GM12878 (cell line): ENCODE measurements around the gene APPBP2. TPM values are rescaled to one million over a fixed set of nuclear protein-coding genes. Genes with fewer than 3 reads are reported as not detected.

Experiments
- ATAC-seq: fragments of 200-7000 bp; cut with Tn5 transposase; 3 replicates; pipeline ENCODE4 v1.9.1; 2020; ENCODE audit warnings: mild to moderate bottlenecking, moderate library complexity
- BruUV-seq: library from RNA; stranded (reverse); fragments of 400-500 nt; replicated peaks from 2 replicates; lab custom pipeline; 2021; lab: Mats Ljungman, UMichigan
- CTCF ChIA-PET: fragments of 300-600 bp; sonication (Branson Sonifier 250); formaldehyde crosslinking; extraction: SDS; loops from one replicate; lab custom pipeline; 2021; ENCODE audit warnings: inconsistent platforms; lab: Yijun Ruan, JAX
- POLR2A ChIA-PET: fragments of 350-600 bp; formaldehyde crosslinking; extraction: SDS; loops from one replicate; lab custom pipeline; 2021; ENCODE audit warnings: inconsistent platforms; lab: Charles Lee
- RAD21 ChIA-PET: fragments of 300-600 bp; sonication (Branson Sonifier 250); formaldehyde crosslinking; loops from one replicate; lab custom pipeline; 2023; ENCODE audit warnings: antibody characterized with exemption; ENCODE audit not compliant: unreplicated experiment; lab: Charles Lee
- SMC1A ChIA-PET: fragments of 300-600 bp; sonication (Branson Sonifier 250); formaldehyde crosslinking; loops from one replicate; lab custom pipeline; 2023; ENCODE audit not compliant: unreplicated experiment, uncharacterized antibody; lab: Charles Lee
- DNase-seq: peaks from one replicate; pipeline ENCODE4 v3.0.0-alpha.2; 2011; ENCODE audit warnings: low read depth, low spot score
- FAIRE-seq: peaks from 3 replicates; lab custom pipeline; 2011; peaks lifted over from hg19 to GRCh38; lab: Jason Lieb, UNC
- H2AFZ ChIP-seq: 2 replicates; pipeline ENCODE4 v1.6.0; 2011; ENCODE audit warnings: low read depth, low read length, control low read depth; ENCODE audit not compliant: control insufficient read depth
- H3K27ac ChIP-seq: 2 replicates; pipeline ENCODE4 v1.5.1; 2011; ENCODE audit warnings: control low read depth; ENCODE audit not compliant: control insufficient read depth, insufficient read depth
- H3K27me3 ChIP-seq, 2 experiments: replicated peaks in 1 of 2; 2 replicates each; pipeline versions ENCODE4 v1.6.0 to v1.6.1; 2011; ENCODE audit warnings: low read length in 1 of 2; ENCODE audit not compliant: control insufficient read depth in 2 of 2, insufficient read depth in 2 of 2
- H3K36me3 ChIP-seq, 2 experiments: 2 replicates each; pipeline ENCODE4 v1.5.1; 2011; ENCODE audit warnings: low read length in 1 of 2; ENCODE audit not compliant: control insufficient read depth in 2 of 2, insufficient read depth in 2 of 2
- H3K4me1 ChIP-seq: 2 replicates; pipeline ENCODE4 v1.6.1; 2011; ENCODE audit warnings: mild to moderate bottlenecking, low read length, moderate library complexity, mixed read lengths; ENCODE audit not compliant: control insufficient read depth, insufficient read depth
- H3K4me2 ChIP-seq: 2 replicates; pipeline ENCODE4 v1.6.0; 2011; ENCODE audit warnings: control low read depth; ENCODE audit not compliant: control insufficient read depth, insufficient read depth
- H3K4me3 ChIP-seq: fragments of 200-600 bp; sonication (generic); 2 replicates; pipeline ENCODE4 v1.5.1; 2016
- H3K79me2 ChIP-seq: 2 replicates; pipeline ENCODE4 v1.6.0; 2011; ENCODE audit warnings: low read length; ENCODE audit not compliant: control insufficient read depth, insufficient read depth
- H3K9ac ChIP-seq: 2 replicates; pipeline ENCODE4 v1.8.0; 2011; ENCODE audit warnings: low read length, control low read depth, mixed read lengths; ENCODE audit not compliant: control insufficient read depth, insufficient read depth
- H3K9me3 ChIP-seq: replicated peaks from 3 replicates; pipeline ENCODE4 v1.5.1; 2011; ENCODE audit warnings: mild to moderate bottlenecking, low read length; ENCODE audit not compliant: control insufficient read depth, insufficient read depth
- H4K20me1 ChIP-seq: 2 replicates; pipeline ENCODE4 v1.6.0; 2011; ENCODE audit not compliant: control insufficient read depth, insufficient read depth
- CBX5 ChIP-seq: sonication (generic); IDR thresholded peaks from 2 replicates; pipeline ENCODE4 v1.6.1; 2016; ENCODE audit warnings: low read depth, moderate library complexity, mild to moderate bottlenecking, inconsistent platforms
- CHD1 ChIP-seq: IDR thresholded peaks from 2 replicates; pipeline ENCODE4 v1.6.1; 2012; ENCODE audit warnings: low read depth, low read length, improper control_type of control experiment
- ETV6 ChIP-seq, 2 experiments: fragments of 450-650 bp in 1 of 2; IDR thresholded peaks in 1 of 2; conservative IDR thresholded peaks in 1 of 2; 2 replicates each; pipeline ENCODE4 v1.6.1; 2014; ENCODE audit warnings: antibody characterized with exemption in 1 of 2, borderline replicate concordance in 1 of 2, low read depth in 1 of 2, mild to moderate bottlenecking in 1 of 2, moderate library complexity in 1 of 2
- KLF5 ChIP-seq: fragments of 450-650 bp; IDR thresholded peaks from 2 replicates; pipeline ENCODE4 v1.6.1; 2014; ENCODE audit warnings: mild to moderate bottlenecking; ENCODE audit not compliant: partially characterized antibody
- MYB ChIP-seq: fragments of 150-350 bp; IDR thresholded peaks from 2 replicates; pipeline ENCODE4 v1.6.1; 2014; ENCODE audit warnings: mild to moderate bottlenecking, low read depth, low read length, borderline replicate concordance
- NFYB ChIP-seq: IDR thresholded peaks from 2 replicates; pipeline ENCODE4 v1.6.1; 2011; ENCODE audit warnings: low read depth, mild to moderate bottlenecking, low read length, improper control_type of control experiment, moderate library complexity; ENCODE audit not compliant: insufficient read depth
- RBBP5 ChIP-seq: fragments of 200-600 bp; sonication (generic); conservative IDR thresholded peaks from 2 replicates; pipeline ENCODE4 v1.6.1; 2016
- RCOR1 ChIP-seq: conservative IDR thresholded peaks from 2 replicates; pipeline ENCODE4 v1.6.1; 2012; ENCODE audit warnings: low read depth, low read length, improper control_type of control experiment
- ZBED1 ChIP-seq: IDR thresholded peaks from 2 replicates; pipeline ENCODE4 v1.6.1; 2016; ENCODE audit warnings: borderline replicate concordance
- WGBS: methylation state at CpG from one replicate; pipeline ENCODE4 v1.1.6; 2016; ENCODE audit warnings: low lambda C conversion rate; ENCODE audit not compliant: insufficient replicate concordance, insufficient coverage; ENCODE audit errors: missing lambda C conversion rate; 5-methylcytosine and 5-hydroxymethylcytosine counted together
- in situ Hi-C: fragments of 300-500 bp; cut with MboI; formaldehyde crosslinking; loops from 9 replicates; pipeline ENCODE4 v1.14.3; 2018; ENCODE audit warnings: mixed read lengths
- intact Hi-C: fragments of 100-400 bp; cut with micrococcal nuclease; formaldehyde crosslinking; loops from one replicate; pipeline ENCODE4 v1.14.2; 2022; ENCODE audit not compliant: unreplicated experiment
- polyA plus RNA-seq, 11 experiments: library from polyadenylated mRNA; depleted of rRNA in 4 of 11; unstranded in 6 of 11; stranded (reverse) in 5 of 11; fragments of >200 nt; fragmentation: Nextera tagmentation in 4 of 11; fragmentation: Illumina TruSeq in 1 of 11; extraction: Ambion mirVana in 4 of 11; extraction: Trizol in 1 of 11; gene quantifications; 1 replicate in 1 of 11; 2 replicates in 10 of 11; pipeline versions ENCODE4 v1.2.1 to v1.2.3, GENCODE V29; 2011 to 2016; ENCODE audit warnings: inconsistent platforms in 2 of 11, missing spikeins in 2 of 11, low read depth in 1 of 11
- total RNA-seq, 4 experiments: library from RNA; depleted of rRNA in 3 of 4; stranded (reverse); fragments of >200 nt in 3 of 4; fragmentation: Illumina TruSeq in 1 of 4; extraction: Trizol in 1 of 4; gene quantifications; 2 replicates each; pipeline versions ENCODE4 v1.2.1 to v1.2.3, GENCODE V29; 2013 to 2021
- TF ChIP-seq, protein P1 (sequence below): fragments of 450-650 bp; IDR thresholded peaks from 2 replicates; pipeline ENCODE4 v1.6.1; 2016; ENCODE audit warnings: mild to moderate bottlenecking, moderate library complexity, borderline replicate concordance
- TF ChIP-seq, protein P2 (sequence below): fragments of 450-650 bp; IDR thresholded peaks from 2 replicates; pipeline ENCODE4 v1.6.1; 2014; ENCODE audit warnings: mild to moderate bottlenecking
- TF ChIP-seq, protein P3 (sequence below): IDR thresholded peaks from 2 replicates; pipeline ENCODE4 v1.6.1; 2011; ENCODE audit warnings: borderline replicate concordance, low read depth, mild to moderate bottlenecking, moderate library complexity, low read length; ENCODE audit not compliant: insufficient read depth, poor library complexity, severe bottlenecking
- TF ChIP-seq, protein P4 (sequence below): fragments of 450-650 bp; IDR thresholded peaks from 2 replicates; pipeline ENCODE4 v1.6.1; 2017; ENCODE audit warnings: low read depth, mild to moderate bottlenecking, moderate library complexity

The APPBP2 gene
- total and polyA plus RNA-seq, 10 of the 15 experiments (the other 5 are each of a cell fraction or from before 2014, with no cell fraction given), result 4.3 to 30.8 (median 13.1) TPM

DNA sequence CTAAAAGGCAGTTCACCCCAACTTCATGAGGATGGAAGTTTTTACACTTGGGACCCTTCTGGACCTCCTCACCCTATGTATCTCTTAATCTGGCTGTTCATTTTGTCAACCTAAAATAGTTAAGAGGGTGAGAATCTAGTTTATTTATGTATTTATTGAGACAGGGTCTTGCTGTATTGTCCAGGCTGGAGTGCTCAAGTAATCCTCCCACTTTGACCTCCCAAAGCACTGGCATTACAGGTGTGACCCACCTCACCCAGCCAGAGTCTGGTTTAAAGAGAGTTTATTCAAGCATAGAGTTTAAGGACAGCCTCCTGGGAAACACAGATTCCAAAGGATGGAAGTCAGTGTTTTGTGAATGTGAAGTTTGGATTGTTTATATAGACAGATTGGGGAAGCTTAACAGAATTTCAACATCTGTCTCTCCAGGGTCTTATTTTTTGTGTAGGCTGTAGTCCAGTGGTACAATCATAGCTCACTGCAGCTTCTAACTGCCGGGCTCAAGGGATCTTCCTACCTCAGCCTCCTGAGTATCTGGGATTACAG is 8.0 kb upstream of the APPBP2 start:
- FAIRE-seq, result no peak
- ChIA-PET SMC1A (no interaction called here), RAD21 (no interaction called here), POLR2A (no interaction called here), CTCF (no interaction called here)
- Histone ChIP-seq H3K36me3 (no peaks in the 10 kb centered on the region), H2AFZ (no peak overlapping the region), H3K4me1 (no peaks in the 10 kb centered on the region), H3K4me3 (no peak overlapping the region), H3K27ac (no peak overlapping the region), H3K27me3 (no peaks in the 10 kb centered on the region), H3K9me3 (no peaks in the 10 kb centered on the region; the same call in 2 of the 3 replicates), H3K79me2 (no peaks in the 10 kb centered on the region), H3K4me2 (no peak overlapping the region), H3K9ac (no peak overlapping the region), H4K20me1 (no peaks in the 10 kb centered on the region)
- in situ Hi-C loops (no loop called here), intact Hi-C loops (no loop called here)
- 92% methylated on average over 1 of the region's 1 CpG for WGBS
- ATAC-seq, result no peak
- DNase-seq, result no peak
- TF ChIP-seq, protein P1, sequence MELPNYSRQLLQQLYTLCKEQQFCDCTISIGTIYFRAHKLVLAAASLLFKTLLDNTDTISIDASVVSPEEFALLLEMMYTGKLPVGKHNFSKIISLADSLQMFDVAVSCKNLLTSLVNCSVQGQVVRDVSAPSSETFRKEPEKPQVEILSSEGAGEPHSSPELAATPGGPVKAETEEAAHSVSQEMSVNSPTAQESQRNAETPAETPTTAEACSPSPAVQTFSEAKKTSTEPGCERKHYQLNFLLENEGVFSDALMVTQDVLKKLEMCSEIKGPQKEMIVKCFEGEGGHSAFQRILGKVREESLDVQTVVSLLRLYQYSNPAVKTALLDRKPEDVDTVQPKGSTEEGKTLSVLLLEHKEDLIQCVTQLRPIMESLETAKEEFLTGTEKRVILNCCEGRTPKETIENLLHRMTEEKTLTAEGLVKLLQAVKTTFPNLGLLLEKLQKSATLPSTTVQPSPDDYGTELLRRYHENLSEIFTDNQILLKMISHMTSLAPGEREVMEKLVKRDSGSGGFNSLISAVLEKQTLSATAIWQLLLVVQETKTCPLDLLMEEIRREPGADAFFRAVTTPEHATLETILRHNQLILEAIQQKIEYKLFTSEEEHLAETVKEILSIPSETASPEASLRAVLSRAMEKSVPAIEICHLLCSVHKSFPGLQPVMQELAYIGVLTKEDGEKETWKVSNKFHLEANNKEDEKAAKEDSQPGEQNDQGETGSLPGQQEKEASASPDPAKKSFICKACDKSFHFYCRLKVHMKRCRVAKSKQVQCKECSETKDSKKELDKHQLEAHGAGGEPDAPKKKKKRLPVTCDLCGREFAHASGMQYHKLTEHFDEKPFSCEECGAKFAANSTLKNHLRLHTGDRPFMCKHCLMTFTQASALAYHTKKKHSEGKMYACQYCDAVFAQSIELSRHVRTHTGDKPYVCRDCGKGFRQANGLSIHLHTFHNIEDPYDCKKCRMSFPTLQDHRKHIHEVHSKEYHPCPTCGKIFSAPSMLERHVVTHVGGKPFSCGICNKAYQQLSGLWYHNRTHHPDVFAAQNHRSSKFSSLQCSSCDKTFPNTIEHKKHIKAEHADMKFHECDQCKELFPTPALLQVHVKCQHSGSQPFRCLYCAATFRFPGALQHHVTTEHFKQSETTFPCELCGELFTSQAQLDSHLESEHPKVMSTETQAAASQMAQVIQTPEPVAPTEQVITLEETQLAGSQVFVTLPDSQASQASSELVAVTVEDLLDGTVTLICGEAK, result no peak
- TF ChIP-seq NFYB (no peak), ETV6 (conservative IDR thresholded peaks at IDR 0.05 in 1 of 2, IDR thresholded peaks at IDR 0.05 in 1 of 2; ENCODE audit: borderline replicate concordance in 1 of 2, low read depth in 1 of 2) (no peak), RCOR1 (no peak), ZBED1 (no peak), KLF5 (no peak), CHD1 (no peak), CBX5 (no peak), RBBP5 (no peak), MYB (no peak)
- TF ChIP-seq, protein P2, sequence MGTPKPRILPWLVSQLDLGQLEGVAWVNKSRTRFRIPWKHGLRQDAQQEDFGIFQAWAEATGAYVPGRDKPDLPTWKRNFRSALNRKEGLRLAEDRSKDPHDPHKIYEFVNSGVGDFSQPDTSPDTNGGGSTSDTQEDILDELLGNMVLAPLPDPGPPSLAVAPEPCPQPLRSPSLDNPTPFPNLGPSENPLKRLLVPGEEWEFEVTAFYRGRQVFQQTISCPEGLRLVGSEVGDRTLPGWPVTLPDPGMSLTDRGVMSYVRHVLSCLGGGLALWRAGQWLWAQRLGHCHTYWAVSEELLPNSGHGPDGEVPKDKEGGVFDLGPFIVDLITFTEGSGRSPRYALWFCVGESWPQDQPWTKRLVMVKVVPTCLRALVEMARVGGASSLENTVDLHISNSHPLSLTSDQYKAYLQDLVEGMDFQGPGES, result no peak
- TF ChIP-seq, protein P3, sequence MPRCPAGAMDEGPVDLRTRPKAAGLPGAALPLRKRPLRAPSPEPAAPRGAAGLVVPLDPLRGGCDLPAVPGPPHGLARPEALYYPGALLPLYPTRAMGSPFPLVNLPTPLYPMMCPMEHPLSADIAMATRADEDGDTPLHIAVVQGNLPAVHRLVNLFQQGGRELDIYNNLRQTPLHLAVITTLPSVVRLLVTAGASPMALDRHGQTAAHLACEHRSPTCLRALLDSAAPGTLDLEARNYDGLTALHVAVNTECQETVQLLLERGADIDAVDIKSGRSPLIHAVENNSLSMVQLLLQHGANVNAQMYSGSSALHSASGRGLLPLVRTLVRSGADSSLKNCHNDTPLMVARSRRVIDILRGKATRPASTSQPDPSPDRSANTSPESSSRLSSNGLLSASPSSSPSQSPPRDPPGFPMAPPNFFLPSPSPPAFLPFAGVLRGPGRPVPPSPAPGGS, result no peak
- TF ChIP-seq, protein P4, sequence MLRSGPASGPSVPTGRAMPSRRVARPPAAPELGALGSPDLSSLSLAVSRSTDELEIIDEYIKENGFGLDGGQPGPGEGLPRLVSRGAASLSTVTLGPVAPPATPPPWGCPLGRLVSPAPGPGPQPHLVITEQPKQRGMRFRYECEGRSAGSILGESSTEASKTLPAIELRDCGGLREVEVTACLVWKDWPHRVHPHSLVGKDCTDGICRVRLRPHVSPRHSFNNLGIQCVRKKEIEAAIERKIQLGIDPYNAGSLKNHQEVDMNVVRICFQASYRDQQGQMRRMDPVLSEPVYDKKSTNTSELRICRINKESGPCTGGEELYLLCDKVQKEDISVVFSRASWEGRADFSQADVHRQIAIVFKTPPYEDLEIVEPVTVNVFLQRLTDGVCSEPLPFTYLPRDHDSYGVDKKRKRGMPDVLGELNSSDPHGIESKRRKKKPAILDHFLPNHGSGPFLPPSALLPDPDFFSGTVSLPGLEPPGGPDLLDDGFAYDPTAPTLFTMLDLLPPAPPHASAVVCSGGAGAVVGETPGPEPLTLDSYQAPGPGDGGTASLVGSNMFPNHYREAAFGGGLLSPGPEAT, result no peak
- BruUV-seq, result no TSS peak
